PC-3 (cell line): ENCODE data around the gene ETV3.

Experiments used
- EZH2 ChIP-seq: fragments of 300-600 bp; sonication (generic); IDR thresholded peaks from one replicate; pipeline ENCODE4 v1.6.1; 2017; ENCODE audit warnings: antibody characterized with exemption, mild to moderate bottlenecking, low read length; ENCODE audit not compliant: unreplicated experiment
- EZH2phosphoT487 ChIP-seq: fragments of 300-600 bp; sonication (generic); IDR thresholded peaks from 2 replicates; pipeline ENCODE4 v1.6.1; 2018; ENCODE audit warnings: mild to moderate bottlenecking, antibody characterized with exemption, low read length, borderline replicate concordance
- TF ChIP-seq, protein P1 (sequence below): fragments of 300-600 bp; sonication (generic); conservative IDR thresholded peaks from 2 replicates; pipeline ENCODE4 v1.5.1; 2017; ENCODE audit warnings: antibody characterized with exemption, low read depth, mild to moderate bottlenecking, low read length

DNA sequence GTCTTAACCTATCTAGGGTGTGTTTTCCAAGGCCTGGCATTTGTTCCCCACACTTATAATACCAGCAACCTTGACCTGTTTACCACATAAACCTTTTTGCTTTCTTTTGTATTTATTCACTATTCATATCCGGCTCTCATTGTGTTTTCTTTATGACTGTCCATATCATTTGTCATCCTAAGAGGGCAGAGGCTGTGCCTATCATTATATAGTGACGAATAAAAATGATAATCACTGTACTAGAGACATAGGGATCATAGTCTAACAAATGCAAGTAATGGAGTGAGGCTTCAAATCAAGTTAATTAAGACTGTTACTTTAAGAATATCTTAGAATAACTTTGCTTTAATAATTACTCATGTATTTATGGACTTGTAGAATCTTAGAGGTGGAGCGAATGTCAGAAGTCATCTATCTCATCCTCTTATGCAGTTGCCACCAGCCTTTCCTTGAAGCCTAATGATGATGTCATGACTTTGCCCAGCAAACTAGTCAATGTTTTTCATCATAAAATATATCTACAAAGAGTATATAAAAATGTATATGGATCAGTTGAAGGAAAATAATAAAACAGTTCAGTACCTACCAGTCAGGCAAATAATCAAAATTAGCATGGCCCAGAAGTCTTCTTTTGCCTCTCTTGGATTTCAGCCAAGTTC, 4.7 kb upstream of the ETV3 start:
- TF ChIP-seq, protein P1, sequence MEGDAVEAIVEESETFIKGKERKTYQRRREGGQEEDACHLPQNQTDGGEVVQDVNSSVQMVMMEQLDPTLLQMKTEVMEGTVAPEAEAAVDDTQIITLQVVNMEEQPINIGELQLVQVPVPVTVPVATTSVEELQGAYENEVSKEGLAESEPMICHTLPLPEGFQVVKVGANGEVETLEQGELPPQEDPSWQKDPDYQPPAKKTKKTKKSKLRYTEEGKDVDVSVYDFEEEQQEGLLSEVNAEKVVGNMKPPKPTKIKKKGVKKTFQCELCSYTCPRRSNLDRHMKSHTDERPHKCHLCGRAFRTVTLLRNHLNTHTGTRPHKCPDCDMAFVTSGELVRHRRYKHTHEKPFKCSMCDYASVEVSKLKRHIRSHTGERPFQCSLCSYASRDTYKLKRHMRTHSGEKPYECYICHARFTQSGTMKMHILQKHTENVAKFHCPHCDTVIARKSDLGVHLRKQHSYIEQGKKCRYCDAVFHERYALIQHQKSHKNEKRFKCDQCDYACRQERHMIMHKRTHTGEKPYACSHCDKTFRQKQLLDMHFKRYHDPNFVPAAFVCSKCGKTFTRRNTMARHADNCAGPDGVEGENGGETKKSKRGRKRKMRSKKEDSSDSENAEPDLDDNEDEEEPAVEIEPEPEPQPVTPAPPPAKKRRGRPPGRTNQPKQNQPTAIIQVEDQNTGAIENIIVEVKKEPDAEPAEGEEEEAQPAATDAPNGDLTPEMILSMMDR: no peak
- TF ChIP-seq EZH2phosphoT487 (no peak), EZH2 (no peak)
